TTC549 (cell line): ENCODE measurements around the gene MRGPRE.
A peak's percentile ranks its signal among the peaks of the same experiment; 100 is the strongest.
"Not testable (repeated sequence)": the region's sequence is repeated elsewhere in the genome, so short reads cannot be mapped to it uniquely, and the experiment has no call there.

Experiments used
- FAIRE-seq: peaks from 2 replicates; lab custom pipeline; 2012; peaks lifted over from hg19 to GRCh38; lab: Jason Lieb, UNC

MRGPRE gene, protein sequence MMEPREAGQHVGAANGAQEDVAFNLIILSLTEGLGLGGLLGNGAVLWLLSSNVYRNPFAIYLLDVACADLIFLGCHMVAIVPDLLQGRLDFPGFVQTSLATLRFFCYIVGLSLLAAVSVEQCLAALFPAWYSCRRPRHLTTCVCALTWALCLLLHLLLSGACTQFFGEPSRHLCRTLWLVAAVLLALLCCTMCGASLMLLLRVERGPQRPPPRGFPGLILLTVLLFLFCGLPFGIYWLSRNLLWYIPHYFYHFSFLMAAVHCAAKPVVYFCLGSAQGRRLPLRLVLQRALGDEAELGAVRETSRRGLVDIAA

DNA sequence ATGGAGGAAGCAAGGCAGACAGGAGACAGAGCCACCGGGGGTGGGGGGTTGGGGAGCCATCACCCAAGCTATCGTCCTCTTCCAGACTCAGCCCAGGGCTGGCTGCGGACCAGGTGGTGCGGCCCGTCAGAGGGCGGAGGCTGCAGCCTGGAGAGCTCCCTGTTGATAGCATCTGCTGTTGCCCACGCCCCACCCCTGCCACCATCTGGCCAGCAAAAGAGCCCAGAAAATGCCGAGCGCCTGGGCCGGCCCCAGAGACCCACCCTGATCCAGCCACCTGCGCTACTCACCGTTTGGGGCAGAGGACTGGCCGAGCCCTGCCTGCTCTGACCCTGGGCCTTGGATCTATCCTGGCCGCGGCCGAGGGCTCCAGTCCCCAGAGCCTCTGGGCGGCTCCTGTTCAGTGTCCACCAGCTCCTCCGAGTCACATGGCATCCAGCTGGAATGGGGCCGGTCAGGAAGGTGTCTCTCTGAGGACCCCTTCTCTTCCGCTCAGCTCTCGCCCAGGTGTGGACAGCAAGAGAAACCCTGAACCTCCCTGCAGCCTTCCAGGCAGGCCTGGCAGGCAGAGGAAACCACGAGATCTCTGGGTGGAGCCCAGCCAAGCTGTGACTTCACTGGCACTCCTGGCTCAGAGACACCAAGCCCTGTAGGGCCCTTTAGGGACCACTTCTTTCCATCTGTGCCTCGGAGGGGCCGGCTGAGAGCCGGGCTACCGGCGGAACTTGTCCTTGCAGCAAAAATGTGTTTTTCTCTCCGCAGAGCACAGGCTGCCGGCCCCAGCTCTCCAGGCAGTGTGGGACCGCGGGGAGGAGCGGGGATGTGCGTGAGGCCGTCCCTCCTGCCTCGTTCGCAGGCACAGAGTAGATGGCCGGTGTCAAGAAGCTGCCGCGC, at the start of gene MRGPRE:
MRGPRE (minus strand) TSS at position 567 of the 894 bp plus-strand sequence. CDS start 3,618 bp downstream, outside the sequence.
- FAIRE-seq, result no peak

DNA sequence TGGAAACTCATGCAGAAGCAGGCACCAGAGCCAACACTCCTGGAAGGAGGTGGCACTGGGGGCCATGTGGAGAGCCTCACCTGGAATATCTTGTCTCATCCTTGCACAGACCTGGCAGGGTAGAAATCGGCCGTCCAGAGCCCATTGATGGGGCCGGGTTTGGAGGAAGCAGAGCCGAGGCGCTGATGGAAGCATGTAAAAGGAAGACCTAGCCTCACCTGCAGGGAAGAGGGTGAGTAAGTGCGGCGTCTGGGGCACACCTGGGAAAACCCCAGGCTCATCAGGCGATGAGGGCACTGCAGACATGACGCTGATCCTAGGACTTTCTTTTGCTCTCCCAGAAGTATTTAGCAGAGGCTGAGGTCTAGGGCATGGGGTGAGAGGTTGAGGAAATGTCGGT, 48.9 kb upstream of the MRGPRE start:
- not testable (repeated sequence) for FAIRE-seq

GRCh38 chr11:3280662-3281061, 48.4 kb upstream of the MRGPRE start:
- not testable (repeated sequence) for FAIRE-seq

GRCh38 chr11:3278922-3279321, 46.7 kb upstream of the MRGPRE start:
- peak; percentile 88 for FAIRE-seq

GRCh38 chr11:3273629-3274028, 41.4 kb upstream of the MRGPRE start:
- not testable (repeated sequence) for FAIRE-seq

DNA sequence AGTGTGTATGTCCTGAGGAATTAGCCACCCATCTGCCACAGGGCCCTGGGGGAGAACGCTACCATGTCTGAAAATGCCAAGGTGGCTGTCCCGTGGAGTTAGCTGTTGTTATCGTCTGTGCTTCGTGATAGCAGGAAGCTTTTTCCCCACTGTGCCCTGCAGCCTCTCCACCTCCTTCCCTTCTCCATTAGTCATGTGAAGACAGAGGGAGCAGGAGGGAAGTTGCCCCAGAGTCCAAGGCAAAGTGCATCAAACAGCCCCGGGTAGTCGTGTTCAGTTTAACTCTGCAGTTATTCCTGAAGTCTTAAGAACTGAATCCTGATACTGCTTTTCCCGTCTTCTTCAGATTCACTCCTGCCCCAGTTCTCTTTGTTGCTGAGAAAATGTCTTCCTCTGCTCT, 30.3 kb upstream of the MRGPRE start:
- FAIRE-seq, result not testable (repeated sequence)

- FAIRE-seq, result not testable (repeated sequence)
These were observed 29.6 kb upstream of the MRGPRE start for GRCh38 chr11:3261831-3262230.

DNA sequence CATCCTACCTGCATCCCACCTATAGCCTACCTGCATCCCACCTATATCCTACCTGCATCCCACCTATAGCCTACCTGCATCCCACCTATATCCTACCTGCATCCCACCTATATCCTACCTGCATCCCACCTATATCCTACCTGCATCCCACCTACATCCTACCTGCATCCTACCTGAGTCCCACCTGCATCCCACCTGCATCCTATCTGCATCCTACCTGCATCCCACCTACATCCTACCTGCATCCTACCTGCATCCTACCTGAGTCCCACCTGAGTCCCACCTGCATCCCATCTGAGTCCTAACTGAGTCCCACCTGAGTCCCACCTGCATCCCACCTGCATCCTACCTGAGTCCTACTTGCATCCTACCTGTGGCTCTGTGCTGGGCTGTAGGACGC, 25.3 kb upstream of the MRGPRE start:
- FAIRE-seq, result not testable (repeated sequence)

GRCh38 chr11:3255241-3255640, 23.0 kb upstream of the MRGPRE start:
- FAIRE-seq, result not testable (repeated sequence)

- FAIRE-seq, result not testable (repeated sequence)
These were observed 22.6 kb upstream of the MRGPRE start for GRCh38 chr11:3254773-3255172.

DNA sequence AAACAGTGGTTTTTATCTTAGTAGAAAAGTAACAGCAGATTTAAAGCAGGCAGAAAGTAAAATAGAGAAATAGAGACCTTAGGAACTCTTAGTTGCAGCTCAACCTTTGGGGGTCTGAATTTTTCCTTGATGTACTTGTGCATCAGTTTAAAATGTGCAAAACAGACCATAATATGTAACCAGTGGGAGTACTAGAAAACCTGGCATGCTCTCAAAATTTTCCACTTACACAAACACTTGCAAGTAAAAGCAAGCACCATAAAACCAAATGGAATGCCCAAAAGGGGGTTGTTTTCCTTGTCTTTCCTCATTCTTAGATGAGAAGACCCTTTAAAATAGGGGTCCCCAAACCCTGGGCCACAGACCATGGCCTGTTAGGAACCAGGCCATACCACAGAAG, 12.9 kb upstream of the MRGPRE start:
- no peak for FAIRE-seq

DNA sequence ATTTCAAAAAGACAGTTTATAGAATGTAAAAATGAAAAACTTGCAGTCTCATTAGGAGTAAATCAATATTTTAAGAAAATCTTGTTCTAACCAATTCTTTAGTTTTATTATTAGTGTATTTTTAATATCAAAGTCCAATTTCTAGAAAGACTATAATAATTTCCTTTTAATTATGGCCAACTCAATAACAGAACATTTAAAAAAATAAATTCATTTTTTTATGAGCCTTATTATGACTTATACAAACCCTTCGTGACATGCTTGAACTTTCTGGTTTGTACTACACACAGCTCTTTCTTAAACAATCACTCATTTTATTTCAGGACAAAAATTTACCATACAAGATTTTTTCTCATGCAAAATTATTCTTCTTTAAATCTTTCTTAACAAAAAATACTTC, 11.7 kb upstream of the MRGPRE start:
- FAIRE-seq, result no peak

- no peak for FAIRE-seq
These were observed 4.9 kb upstream of the MRGPRE start for GRCh38 chr11:3237119-3237518.

GRCh38 chr11:3234846-3235245, 2.6 kb upstream of the MRGPRE start:
- FAIRE-seq, result no peak

DNA sequence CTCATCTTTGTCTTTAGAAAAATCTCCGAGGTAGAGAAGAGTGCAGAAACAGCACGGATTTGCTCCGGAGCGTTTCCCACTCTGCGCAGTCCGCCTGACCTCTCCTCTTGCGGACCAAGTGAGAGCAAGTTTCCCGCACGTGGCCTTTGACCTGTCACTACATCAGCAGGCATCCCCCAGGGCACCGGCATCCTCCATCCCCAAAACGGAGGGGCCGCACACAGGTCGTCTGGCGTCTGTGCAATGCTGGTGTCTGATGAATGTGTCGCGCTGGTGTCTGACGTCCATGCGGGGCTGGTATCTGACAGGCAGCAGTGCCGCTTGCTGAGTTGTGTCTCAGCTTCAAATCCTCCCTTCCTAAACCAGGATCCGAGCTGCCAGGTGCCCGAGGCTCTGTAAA, 739 bp upstream of the MRGPRE start:
- FAIRE-seq, result no peak

GRCh38 chr11:3231550-3231850, 717 bp downstream of the MRGPRE start:
- FAIRE-seq, result no peak

DNA sequence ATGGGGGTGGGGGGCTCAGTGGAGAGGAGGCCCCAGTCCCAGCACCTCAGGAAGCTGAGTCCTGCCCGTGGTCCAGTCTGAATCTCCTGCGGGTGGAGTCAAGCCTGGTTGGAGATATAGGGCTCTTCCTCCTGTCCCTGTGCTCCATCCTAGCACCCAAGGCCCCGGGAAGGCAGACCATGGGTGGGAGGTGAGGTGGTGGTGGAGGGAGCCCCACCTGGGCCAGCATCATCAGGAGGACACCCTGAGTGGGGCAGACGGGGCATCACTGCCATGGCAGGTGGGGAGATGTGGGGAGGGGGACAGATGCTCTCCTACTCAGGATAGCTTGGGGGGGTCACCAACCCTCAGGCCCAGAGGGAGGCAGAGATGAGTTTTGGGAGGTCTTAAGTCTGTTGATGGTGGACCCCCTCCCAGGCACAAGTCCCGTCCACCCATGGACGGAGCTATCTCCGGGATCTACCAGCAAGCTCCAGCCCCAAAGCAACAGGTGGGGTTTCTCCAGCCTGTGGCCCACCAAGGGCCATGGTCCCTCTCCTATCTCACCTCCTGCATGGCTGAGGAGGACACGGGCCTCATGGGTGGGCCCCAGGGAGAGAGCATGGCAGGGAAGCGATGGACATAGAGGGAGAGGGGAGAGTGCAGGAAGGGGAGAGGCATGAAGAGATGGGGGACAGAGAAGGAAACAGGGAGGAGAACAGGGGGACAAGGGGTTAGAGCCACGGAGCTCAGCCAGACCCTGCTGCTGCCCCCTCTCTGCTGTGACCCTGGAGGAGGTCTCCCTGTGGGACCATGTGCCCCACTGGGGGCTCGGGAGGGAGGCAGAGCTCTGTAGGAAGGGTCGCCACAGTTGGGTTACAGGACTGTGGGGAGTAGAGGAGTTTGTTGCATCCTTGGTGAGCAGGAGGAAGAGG, 1.3 kb downstream of the MRGPRE start:
- FAIRE-seq, result no peak

DNA sequence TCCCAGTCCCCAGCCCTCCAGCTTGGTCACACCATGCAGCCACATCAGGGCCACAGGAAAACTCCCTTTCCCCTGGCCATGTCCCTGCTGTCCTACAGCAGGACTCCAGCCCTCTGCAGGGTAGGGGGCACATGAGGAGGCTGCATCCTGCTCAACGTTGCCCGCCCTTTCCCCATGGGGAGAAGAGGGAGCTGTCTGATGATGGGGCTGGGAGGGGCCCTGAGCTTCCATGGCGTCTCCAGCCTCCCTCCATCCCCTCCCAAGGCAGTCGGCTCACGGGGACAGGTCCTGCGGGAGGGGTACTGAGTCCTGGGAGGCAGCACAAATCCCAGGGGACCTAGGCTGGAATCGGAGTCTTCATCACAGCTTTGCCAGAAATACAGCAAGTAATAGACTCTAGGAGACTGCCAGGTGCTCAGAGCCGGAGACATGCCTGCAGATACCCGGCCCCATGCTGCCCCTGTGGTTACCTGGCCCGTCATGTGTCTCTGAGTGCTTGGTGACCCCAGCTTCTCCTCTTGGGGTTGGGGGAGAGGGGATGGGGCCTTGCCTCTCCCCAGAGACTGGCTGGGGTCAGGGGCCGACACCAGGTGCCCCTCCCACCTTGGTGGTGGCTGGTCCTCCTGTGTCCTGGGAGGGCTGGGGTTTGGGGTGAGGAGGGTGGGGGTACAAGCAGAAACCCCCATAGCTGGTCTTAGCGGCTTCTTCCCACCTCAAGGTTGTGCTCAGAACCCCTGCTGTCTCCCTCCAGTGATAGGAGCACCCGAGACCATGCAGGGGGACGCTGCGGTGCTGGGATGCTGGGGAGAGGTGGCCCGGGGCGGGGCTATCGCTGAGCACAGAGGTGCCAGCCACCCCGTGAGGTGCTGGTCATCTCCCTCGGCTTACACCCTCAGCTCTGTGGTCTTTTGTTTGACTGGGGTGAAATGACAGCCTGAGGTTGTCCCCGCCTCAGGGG, 2.3 kb downstream of the MRGPRE start:
- no peak for FAIRE-seq

DNA sequence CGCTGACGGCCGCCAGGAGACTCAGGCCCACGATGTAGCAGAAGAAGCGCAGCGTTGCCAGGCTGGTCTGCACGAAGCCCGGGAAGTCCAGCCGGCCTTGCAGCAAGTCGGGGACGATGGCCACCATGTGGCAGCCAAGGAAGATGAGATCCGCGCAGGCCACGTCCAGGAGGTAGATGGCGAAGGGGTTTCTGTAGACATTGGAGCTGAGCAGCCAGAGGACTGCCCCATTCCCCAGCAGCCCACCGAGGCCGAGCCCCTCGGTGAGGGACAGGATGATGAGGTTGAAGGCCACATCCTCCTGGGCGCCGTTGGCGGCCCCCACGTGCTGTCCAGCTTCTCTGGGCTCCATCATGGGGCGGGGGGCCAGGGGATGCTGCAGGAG, 3.8 kb downstream of the MRGPRE start:
- FAIRE-seq, result no peak

DNA sequence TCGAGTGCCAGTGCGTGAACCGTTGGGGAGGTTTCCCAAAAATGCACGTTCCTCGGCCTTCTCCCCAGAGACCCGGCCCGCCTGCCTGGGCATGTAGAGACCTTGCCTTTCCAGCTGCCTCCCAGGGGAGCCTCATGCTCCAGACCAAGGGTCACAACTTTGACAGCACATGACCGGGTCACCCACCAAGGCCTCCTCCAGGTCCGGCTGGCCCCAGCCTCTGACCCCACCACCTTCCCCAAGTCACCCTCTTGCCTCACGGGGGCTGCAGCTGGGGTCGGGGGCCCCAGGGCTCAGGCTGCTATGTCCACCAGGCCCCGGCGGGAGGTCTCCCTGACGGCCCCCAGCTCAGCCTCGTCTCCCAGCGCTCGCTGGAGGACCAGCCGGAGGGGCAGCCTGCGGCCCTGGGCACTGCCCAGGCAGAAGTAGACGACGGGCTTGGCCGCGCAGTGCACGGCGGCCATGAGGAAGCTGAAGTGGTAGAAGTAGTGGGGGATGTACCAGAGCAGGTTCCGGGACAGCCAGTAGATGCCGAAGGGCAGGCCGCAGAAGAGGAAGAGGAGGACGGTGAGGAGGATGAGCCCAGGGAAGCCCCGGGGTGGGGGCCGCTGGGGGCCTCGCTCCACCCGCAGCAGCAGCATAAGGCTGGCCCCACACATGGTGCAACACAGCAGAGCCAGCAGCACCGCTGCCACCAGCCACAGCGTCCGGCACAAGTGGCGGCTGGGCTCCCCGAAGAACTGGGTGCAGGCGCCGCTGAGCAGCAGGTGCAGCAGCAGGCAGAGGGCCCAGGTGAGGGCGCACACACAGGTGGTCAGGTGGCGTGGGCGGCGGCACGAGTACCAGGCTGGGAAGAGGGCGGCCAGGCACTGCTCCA, 4.4 kb downstream of the MRGPRE start:
- FAIRE-seq, result no peak
